ENCODE results near the gene SIPA1L3.

DNA sequence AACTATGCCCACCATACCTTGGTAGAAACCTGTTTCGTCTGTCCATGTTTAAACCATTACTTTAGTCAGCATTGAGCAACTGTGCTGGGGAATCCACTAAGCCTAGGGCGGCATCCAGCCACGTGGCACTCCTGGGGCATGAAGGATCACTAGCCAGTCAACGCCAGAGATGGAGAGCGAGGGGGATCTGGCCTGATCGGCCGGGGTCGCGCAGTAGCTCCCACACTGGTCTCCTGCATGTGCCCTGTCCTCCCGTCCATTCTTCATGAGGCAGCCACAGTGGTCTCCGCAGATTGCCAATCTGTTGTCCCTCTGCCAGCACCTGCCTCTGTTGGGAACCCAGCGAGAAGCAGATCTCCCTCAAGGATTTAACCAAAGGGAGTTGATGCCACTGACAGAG, 207.6 kb downstream of the SIPA1L3 start:
- TF ChIP-seq YY1 (IDR thresholded peaks at IDR 0.05; ENCODE audit: low read depth): no peak
- no peak for TF ChIP-seq CEBPB (IDR thresholded peaks at IDR 0.05)

Measured in Ishikawa (cell line).